Activated CD4-positive, alpha-beta T cell treated with anti-CD3 and anti-CD28 coated beads, Interleukin-2, amount 50 U/mL, for 16 hours (primary cell): Measurements from ENCODE around the gene TGFBR3.
A peak's percentile ranks its signal among the peaks of the same experiment; 100 is the strongest.
"Not testable (repeated sequence)": the region's sequence is repeated elsewhere in the genome, so short reads cannot be mapped to it uniquely, and the experiment has no call there.

Experiments used
- DNase-seq: peaks from one replicate; pipeline ENCODE4 v3.0.0-alpha.2; 2020

The TGFBR3 gene

GRCh38 chr1:91846007-91846638, 39.8 kb downstream of the TGFBR3 start:
- no peak for DNase-seq

GRCh38 chr1:91844862-91845528, 41.0 kb downstream of the TGFBR3 start:
- DNase-seq, result no peak

- no peak for DNase-seq
Observed at GRCh38 chr1:91843843-91844242, 42.1 kb downstream of the TGFBR3 start.

- DNase-seq, result no peak
Observed at GRCh38 chr1:91842563-91842962, 43.4 kb downstream of the TGFBR3 start.

- DNase-seq, result no peak
Observed at GRCh38 chr1:91842056-91842455, 43.9 kb downstream of the TGFBR3 start.

- DNase-seq, result not testable (repeated sequence)
Observed at GRCh38 chr1:91840276-91840675, 45.7 kb downstream of the TGFBR3 start.

- DNase-seq, result no peak
Observed at GRCh38 chr1:91836331-91837040, 49.5 kb downstream of the TGFBR3 start.

- no peak for DNase-seq
Observed at GRCh38 chr1:91835087-91835521, 50.8 kb downstream of the TGFBR3 start.

- not testable (repeated sequence) for DNase-seq
Observed at GRCh38 chr1:91834549-91834948, 51.4 kb downstream of the TGFBR3 start.

- DNase-seq, result no peak
Observed at GRCh38 chr1:91833946-91834345, 52.0 kb downstream of the TGFBR3 start.

- DNase-seq, result no peak
Observed at GRCh38 chr1:91831132-91831930, 54.6 kb downstream of the TGFBR3 start.

- no peak for DNase-seq
Observed at GRCh38 chr1:91830242-91831131, 55.5 kb downstream of the TGFBR3 start.

- DNase-seq, result no peak
Observed at GRCh38 chr1:91829293-91830153, 56.4 kb downstream of the TGFBR3 start.

- no peak for DNase-seq
Observed at GRCh38 chr1:91828583-91829281, 57.2 kb downstream of the TGFBR3 start.

- DNase-seq, result no peak
Observed at GRCh38 chr1:91827459-91828321, 58.3 kb downstream of the TGFBR3 start.

GRCh38 chr1:91827087-91827458, 58.9 kb downstream of the TGFBR3 start:
- peak; percentile 18 for DNase-seq

- DNase-seq, result no peak
Observed at GRCh38 chr1:91826649-91827048, 59.3 kb downstream of the TGFBR3 start.

- DNase-seq, result no peak
Observed at GRCh38 chr1:91826248-91826647, 59.7 kb downstream of the TGFBR3 start.

GRCh38 chr1:91821126-91821868, 64.7 kb downstream of the TGFBR3 start:
- no peak for DNase-seq
